Caco-2 (cell line): ENCODE data around the gene MMD. TPM values are rescaled to one million over a fixed set of nuclear protein-coding genes. Genes with fewer than 3 reads are reported as not detected.
A peak's percentile ranks its signal among the peaks of the same experiment; 100 is the strongest.

Experiments
- BruUV-seq: library from RNA; stranded (reverse); fragments of 400-500 nt; replicated peaks from 2 replicates; lab custom pipeline; 2021; lab: Mats Ljungman, UMichigan
- CTCF ChIA-PET: fragments of 300-600 bp; sonication (Branson Sonifier 250); formaldehyde crosslinking; loops from one replicate; lab custom pipeline; 2022; ENCODE audit warnings: antibody characterized with exemption; lab: Charles Lee
- POLR2A ChIA-PET: fragments of 300-600 bp; sonication (Branson Sonifier 250); formaldehyde crosslinking; loops from one replicate; lab custom pipeline; 2022; ENCODE audit warnings: antibody characterized with exemption; lab: Charles Lee
- DNase-seq, 2 experiments: peaks; one replicate each; pipeline versions ENCODE4 v3.0.0 to v3.0.0-alpha.2; 2020 to 2022
- H3K27me3 ChIP-seq: replicated peaks from 2 replicates; pipeline ENCODE4 v1.6.0; 2011; ENCODE audit warnings: low read length; ENCODE audit not compliant: control insufficient read depth, insufficient read depth
- H3K36me3 ChIP-seq: 2 replicates; pipeline ENCODE4 v1.5.1; 2011; ENCODE audit warnings: low read length; ENCODE audit not compliant: control insufficient read depth, insufficient read depth
- H3K4me1 ChIP-seq: fragments of 250-450 bp; sonication (Bioruptor Pico); 2 replicates; pipeline ENCODE4 v1.5.1; 2020; ENCODE audit warnings: mild to moderate bottlenecking
- H3K4me3 ChIP-seq: 2 replicates; pipeline ENCODE4 v1.5.1; 2011; ENCODE audit warnings: low read depth, mild to moderate bottlenecking, control low read depth, low read length
- H3K9me3 ChIP-seq: fragments of 250-450 bp; sonication (Bioruptor Pico); 2 replicates; pipeline ENCODE4 v1.5.1; 2020; ENCODE audit warnings: mild to moderate bottlenecking, moderate library complexity
- H3K27ac Mint-ChIP-seq: one replicate; pipeline ENCODE4 v1.8.0; 2022; ENCODE audit warnings: mixed read lengths; ENCODE audit not compliant: unreplicated experiment
- H3K27me3 Mint-ChIP-seq: one replicate; pipeline ENCODE4 v1.8.0; 2022; ENCODE audit warnings: mixed read lengths; ENCODE audit not compliant: insufficient read depth, unreplicated experiment
- H3K36me3 Mint-ChIP-seq: one replicate; pipeline ENCODE4 v1.8.0; 2022; ENCODE audit warnings: mild to moderate bottlenecking, mixed read lengths; ENCODE audit not compliant: insufficient read depth, unreplicated experiment
- H3K4me1 Mint-ChIP-seq: one replicate; pipeline ENCODE4 v1.8.0; 2022; ENCODE audit warnings: low read depth, mixed read lengths; ENCODE audit not compliant: unreplicated experiment
- H3K4me3 Mint-ChIP-seq: one replicate; pipeline ENCODE4 v1.8.0; 2022; ENCODE audit warnings: mild to moderate bottlenecking, moderate library complexity, mixed read lengths; ENCODE audit not compliant: unreplicated experiment
- H3K9me3 Mint-ChIP-seq: one replicate; pipeline ENCODE4 v1.8.0; 2022; ENCODE audit warnings: mixed read lengths; ENCODE audit not compliant: unreplicated experiment
- CTCF ChIP-seq, 2 experiments: fragments of 200-600 bp in 1 of 2; IDR thresholded peaks; 1 replicate in 1 of 2; 2 replicates in 1 of 2; pipeline versions ENCODE4 v1.5.1 to v1.8.0; 2011 to 2022; ENCODE audit warnings: antibody characterized with exemption in 1 of 2, control low read depth in 1 of 2, inconsistent platforms in 1 of 2, low read depth in 1 of 2, low read length in 1 of 2, mild to moderate bottlenecking in 1 of 2, moderate library complexity in 1 of 2; ENCODE audit not compliant: insufficient read depth in 1 of 2, severe bottlenecking in 1 of 2, unreplicated experiment in 1 of 2
- intact Hi-C: fragments of 100-400 bp; cut with micrococcal nuclease; formaldehyde crosslinking; loops from one replicate; pipeline ENCODE4 v1.10.0; 2022; ENCODE audit not compliant: unreplicated experiment
- total RNA-seq: library from RNA; stranded (reverse); gene quantifications from 2 replicates; pipeline ENCODE4 v1.2.3, GENCODE V29; 2022

Gene MMD
- total RNA-seq, 1 experiment from 2014 or later: 38.6 TPM

- peaks cover 13% of the 10 kb centered on the region for H3K36me3 Mint-ChIP-seq
- POLR2A ChIA-PET: interaction anchor here (0.5 to 1.0 kb wide), 2 partner anchors 22 to 321 kb away, joined by 4 to 5 read pairs; no protein-coding TSS in a partner anchor
- no TSS peak for BruUV-seq
- no peak overlapping the region for H3K4me3 ChIP-seq
- intact Hi-C loops: loop anchor here (1.0 to 5.0 kb wide), 6 partner anchors 9 to 297 kb away; partner anchors contain the start of gene PCTP
- H3K4me1 ChIP-seq: peaks cover 54% of the 10 kb centered on the region
- H3K27ac Mint-ChIP-seq: peak overlapping the region; percentile 84
- no peaks in the 10 kb centered on the region for H3K36me3 ChIP-seq
- H3K9me3 ChIP-seq: no peaks in the 10 kb centered on the region
- peaks cover 53% of the 10 kb centered on the region for H3K4me1 Mint-ChIP-seq
- DNase-seq: peak; percentile 74 to 76
- peak overlapping the region; percentile 16 for H3K4me3 Mint-ChIP-seq
- TF ChIP-seq CTCF (IDR thresholded peaks at IDR 0.05; ENCODE audit: insufficient read depth in 1 of 2, low read depth in 1 of 2, low read length in 1 of 2, severe bottlenecking in 1 of 2, unreplicated experiment in 1 of 2): no peak
- peaks cover 9% of the 10 kb centered on the region for H3K9me3 Mint-ChIP-seq
- H3K27me3 ChIP-seq: no peaks in the 10 kb centered on the region
- H3K27me3 Mint-ChIP-seq: no peaks in the 10 kb centered on the region
- CTCF ChIA-PET: interaction anchor here (1.0 to 1.3 kb wide), 3 partner anchors 9 to 59 kb away, joined by 3 to 9 read pairs (median 4); no protein-coding TSS in a partner anchor
Measured at GRCh38 chr17:55454906-55455474, 33.4 kb upstream of the MMD start.

- DNase-seq: no peak
- intact Hi-C loops: loop anchor here (2.0 to 5.0 kb wide), 3 partner anchors 43 to 298 kb away; partner anchors contain the start of gene PCTP
- H3K36me3 Mint-ChIP-seq: peaks cover 13% of the 10 kb centered on the region
- no TSS peak for BruUV-seq
- Histone ChIP-seq H3K36me3 (no peaks in the 10 kb centered on the region), H3K9me3 (no peaks in the 10 kb centered on the region), H3K4me1 (peaks cover 64% of the 10 kb centered on the region), H3K27me3 (no peaks in the 10 kb centered on the region), H3K4me3 (no peak overlapping the region)
- CTCF ChIA-PET: interaction anchor here (1.2 kb wide), 1 partner anchor 20 kb away, joined by 4 read pairs; no protein-coding TSS in a partner anchor
- no peak for TF ChIP-seq CTCF (IDR thresholded peaks at IDR 0.05; ENCODE audit: insufficient read depth in 1 of 2, low read depth in 1 of 2, low read length in 1 of 2, severe bottlenecking in 1 of 2, unreplicated experiment in 1 of 2)
- peak overlapping the region; percentile 62 for H3K27ac Mint-ChIP-seq
- H3K9me3 Mint-ChIP-seq: peaks cover 9% of the 10 kb centered on the region
- peaks cover 61% of the 10 kb centered on the region for H3K4me1 Mint-ChIP-seq
- H3K4me3 Mint-ChIP-seq: no peak overlapping the region
- POLR2A ChIA-PET: no interaction called here
- H3K27me3 Mint-ChIP-seq: no peaks in the 10 kb centered on the region
Measured at GRCh38 chr17:55453839-55454557, 32.4 kb upstream of the MMD start.

GRCh38 chr17:55452139-55452790 is 30.6 kb upstream of the MMD start:
- Histone ChIP-seq H3K27me3 (no peaks in the 10 kb centered on the region), H3K36me3 (no peaks in the 10 kb centered on the region), H3K4me3 (no peak overlapping the region), H3K4me1 (peaks cover 77% of the 10 kb centered on the region), H3K9me3 (no peaks in the 10 kb centered on the region)
- H3K9me3 Mint-ChIP-seq: peaks cover 9% of the 10 kb centered on the region
- intact Hi-C loops: loop anchor here (5.0 kb wide), 1 partner anchor 300 kb away; the partner anchor contains the start of gene PCTP
- H3K27me3 Mint-ChIP-seq: no peaks in the 10 kb centered on the region
- H3K4me3 Mint-ChIP-seq: no peak overlapping the region
- peaks cover 73% of the 10 kb centered on the region for H3K4me1 Mint-ChIP-seq
- H3K36me3 Mint-ChIP-seq: peaks cover 13% of the 10 kb centered on the region
- peak overlapping the region; percentile 51 for H3K27ac Mint-ChIP-seq
- DNase-seq: no peak
- no peak for TF ChIP-seq CTCF (IDR thresholded peaks at IDR 0.05; ENCODE audit: insufficient read depth in 1 of 2, low read depth in 1 of 2, low read length in 1 of 2, severe bottlenecking in 1 of 2, unreplicated experiment in 1 of 2)
- CTCF ChIA-PET: no interaction called here
- POLR2A ChIA-PET: no interaction called here
- no TSS peak for BruUV-seq
